IMR-90 (cell line): Measurements from ENCODE around the gene ELMOD3. TPM values are rescaled to one million over a fixed set of nuclear protein-coding genes. Genes with fewer than 3 reads are reported as not detected.
"Not testable (repeated sequence)": the region's sequence is repeated elsewhere in the genome, so short reads cannot be mapped to it uniquely, and the experiment has no call there.

ENCODE experiments used
- ATAC-seq: fragments of 200-7000 bp; cut with Tn5 transposase; 2 replicates; pipeline ENCODE4 v1.9.1; 2020; ENCODE audit warnings: low read depth, mild to moderate bottlenecking, moderate library complexity
- BruUV-seq: library from RNA; stranded (reverse); fragments of 400-500 nt; replicated peaks from 2 replicates; lab custom pipeline; 2021; lab: Mats Ljungman, UMichigan
- CTCF ChIA-PET: fragments of 300-600 bp; formaldehyde crosslinking; extraction: SDS; loops from one replicate; lab custom pipeline; 2021; ENCODE audit warnings: antibody characterized with exemption; lab: Yijun Ruan, JAX
- POLR2A ChIA-PET: fragments of 300-600 bp; sonication (Branson Sonifier 250); formaldehyde crosslinking; loops from one replicate; lab custom pipeline; 2022; ENCODE audit warnings: antibody characterized with exemption; ENCODE audit not compliant: unreplicated experiment; lab: Charles Lee
- DNase-seq: peaks from one replicate; pipeline ENCODE4 v3.0.0; 2013
- H2AFZ ChIP-seq: replicated peaks from 2 replicates; pipeline ENCODE3; 2013; ENCODE audit warnings: low read length, mild to moderate bottlenecking; ENCODE audit not compliant: poor library complexity
- H2AK5ac ChIP-seq: 2 replicates; pipeline ENCODE4 v1.6.1; 2013; ENCODE audit warnings: low read depth, low read length, inconsistent platforms
- H2AK9ac ChIP-seq: replicated peaks from 2 replicates; pipeline ENCODE3; 2013; ENCODE audit warnings: mild to moderate bottlenecking, low read depth, low read length, moderate library complexity; ENCODE audit not compliant: poor library complexity
- H2BK120ac ChIP-seq: 2 replicates; pipeline ENCODE4 v1.6.1; 2013; ENCODE audit warnings: low read depth, low read length, inconsistent platforms
- H2BK15ac ChIP-seq: 3 replicates; pipeline ENCODE4 v1.6.1; 2013; ENCODE audit warnings: low read depth, low read length, inconsistent platforms
- H2BK20ac ChIP-seq: 2 replicates; pipeline ENCODE4 v1.6.1; 2013; ENCODE audit warnings: low read depth, mild to moderate bottlenecking, inconsistent platforms, low read length, moderate library complexity
- H2BK5ac ChIP-seq: 2 replicates; pipeline ENCODE4 v1.6.1; 2013; ENCODE audit warnings: mild to moderate bottlenecking, low read depth, low read length, inconsistent platforms; ENCODE audit not compliant: poor library complexity, severe bottlenecking
- H3K14ac ChIP-seq: replicated peaks from 2 replicates; pipeline ENCODE4 v1.6.1; 2013; ENCODE audit warnings: low read depth, low read length, inconsistent platforms
- H3K18ac ChIP-seq: 2 replicates; pipeline ENCODE4 v1.6.1; 2013; ENCODE audit warnings: low read depth, low read length, control low read depth
- H3K23ac ChIP-seq: 2 replicates; pipeline ENCODE4 v1.6.1; 2013; ENCODE audit warnings: low read depth, low read length, inconsistent platforms
- H3K27ac ChIP-seq: 2 replicates; pipeline ENCODE4 v1.5.1; 2013; ENCODE audit warnings: mild to moderate bottlenecking, control low read depth, low read length; ENCODE audit not compliant: insufficient read depth
- H3K27me3 ChIP-seq: 2 replicates; pipeline ENCODE4 v1.6.1; 2013; ENCODE audit warnings: low read length; ENCODE audit not compliant: control insufficient read depth, insufficient read depth
- H3K36me3 ChIP-seq: 2 replicates; pipeline ENCODE4 v1.6.1; 2013; ENCODE audit warnings: low read length, mixed read lengths; ENCODE audit not compliant: control insufficient read depth, insufficient read depth
- H3K4ac ChIP-seq: 2 replicates; pipeline ENCODE4 v1.6.1; 2013; ENCODE audit warnings: low read depth, low read length, inconsistent platforms
- H3K4me1 ChIP-seq: 2 replicates; pipeline ENCODE4 v1.6.1; 2013; ENCODE audit warnings: low read length, mixed read lengths; ENCODE audit not compliant: control insufficient read depth, insufficient read depth
- H3K4me2 ChIP-seq: 2 replicates; pipeline ENCODE4 v1.6.1; 2013; ENCODE audit warnings: low read depth, mild to moderate bottlenecking, control low read depth, low read length, moderate library complexity
- H3K4me3 ChIP-seq: 2 replicates; pipeline ENCODE4 v1.5.1; 2013; ENCODE audit warnings: low read depth, mild to moderate bottlenecking, control low read depth, low read length, moderate library complexity; ENCODE audit not compliant: insufficient read depth
- H3K56ac ChIP-seq: 2 replicates; pipeline ENCODE4 v1.6.1; 2013; ENCODE audit warnings: low read length, inconsistent platforms; ENCODE audit not compliant: insufficient read depth; ENCODE audit errors: extremely low read depth
- H3K79me1 ChIP-seq, 2 experiments: 2 replicates each; pipeline ENCODE4 v1.6.1; 2013; ENCODE audit warnings: low read length in 2 of 2, inconsistent platforms in 1 of 2, low read depth in 1 of 2
- H3K9ac ChIP-seq: 2 replicates; pipeline ENCODE4 v1.6.1; 2013; ENCODE audit warnings: low read depth, low read length, control low read depth
- H3K9me1 ChIP-seq: 2 replicates; pipeline ENCODE4 v1.6.1; 2013; ENCODE audit warnings: low read length, inconsistent platforms; ENCODE audit not compliant: insufficient read depth
- H3K9me3 ChIP-seq: 2 replicates; pipeline ENCODE4 v1.6.1; 2013; ENCODE audit warnings: low read length; ENCODE audit not compliant: control insufficient read depth, insufficient read depth
- H4K20me1 ChIP-seq: 2 replicates; pipeline ENCODE4 v1.6.1; 2013; ENCODE audit warnings: low read length, inconsistent platforms; ENCODE audit not compliant: insufficient read depth
- H4K5ac ChIP-seq: 2 replicates; pipeline ENCODE4 v1.6.1; 2013; ENCODE audit warnings: mild to moderate bottlenecking, low read depth, low read length, control low read depth
- H4K8ac ChIP-seq, 2 experiments: 2 replicates each; pipeline ENCODE4 v1.6.1; 2013; ENCODE audit warnings: low read depth in 2 of 2, low read length in 2 of 2, control low read depth in 1 of 2, inconsistent platforms in 1 of 2
- H4K91ac ChIP-seq: 2 replicates; pipeline ENCODE4 v1.6.1; 2013; ENCODE audit warnings: low read depth, low read length, inconsistent platforms; ENCODE audit not compliant: insufficient read depth
- CHD1 ChIP-seq: IDR thresholded peaks from 2 replicates; pipeline ENCODE4 v1.6.1; 2012; ENCODE audit warnings: low read depth, low read length, improper control_type of control experiment
- RCOR1 ChIP-seq: IDR thresholded peaks from 2 replicates; pipeline ENCODE4 v1.6.1; 2012; ENCODE audit warnings: mild to moderate bottlenecking, low read length, improper control_type of control experiment; ENCODE audit not compliant: insufficient replicate concordance
- RFX5 ChIP-seq: IDR thresholded peaks from 2 replicates; pipeline ENCODE4 v1.8.0; 2012; ENCODE audit warnings: low read depth, mild to moderate bottlenecking, low read length, moderate library complexity
- WGBS, 2 experiments: methylation state at CpG; one replicate each; pipeline versions ENCODE4 v1.1.5 to v1.1.7; 2013; ENCODE audit warnings: missing lambda C conversion rate in 2 of 2; ENCODE audit not compliant: insufficient read length in 1 of 2; ENCODE audit errors: extremely low coverage in 2 of 2; 5-methylcytosine and 5-hydroxymethylcytosine counted together
- dilution Hi-C: fragments of 300-500 bp; cut with HindIII; formaldehyde crosslinking; loops from one replicate; pipeline ENCODE4 v1.14.3; 2018; ENCODE audit warnings: low sequenced_read_pairs; ENCODE audit not compliant: unreplicated experiment
- in situ Hi-C: fragments of 300-500 bp; cut with MboI; formaldehyde crosslinking; loops from 3 replicates; pipeline ENCODE4 v1.14.3; 2019; ENCODE audit warnings: low sequenced_read_pairs, inconsistent platforms, mixed read lengths
- intact Hi-C: fragments of 100-400 bp; cut with micrococcal nuclease; formaldehyde crosslinking; loops from 2 replicates; pipeline ENCODE4 v1.10.0; 2022
- polyA plus RNA-seq, 3 experiments: library from polyadenylated mRNA; depleted of rRNA; stranded (reverse); fragments of >200 nt; gene quantifications; 2 replicates each; pipeline ENCODE4 v1.2.3, GENCODE V29; 2012; ENCODE audit warnings: low replicate concordance in 1 of 3
- total RNA-seq: library from RNA; depleted of rRNA; stranded (reverse); fragments of >200 nt; gene quantifications from 2 replicates; pipeline ENCODE4 v1.2.3, GENCODE V29; 2012
- TF ChIP-seq, protein P1 (sequence below): fragments of 150-350 bp; IDR thresholded peaks from 2 replicates; pipeline ENCODE4 v1.6.1; 2016; ENCODE audit warnings: low read depth, mild to moderate bottlenecking, low read length, moderate library complexity, borderline replicate concordance

The ELMOD3 gene
- total and polyA plus RNA-seq, 2 of the 4 experiments (the other 2 are of a cell fraction): 13.1 to 20.7 TPM

DNA sequence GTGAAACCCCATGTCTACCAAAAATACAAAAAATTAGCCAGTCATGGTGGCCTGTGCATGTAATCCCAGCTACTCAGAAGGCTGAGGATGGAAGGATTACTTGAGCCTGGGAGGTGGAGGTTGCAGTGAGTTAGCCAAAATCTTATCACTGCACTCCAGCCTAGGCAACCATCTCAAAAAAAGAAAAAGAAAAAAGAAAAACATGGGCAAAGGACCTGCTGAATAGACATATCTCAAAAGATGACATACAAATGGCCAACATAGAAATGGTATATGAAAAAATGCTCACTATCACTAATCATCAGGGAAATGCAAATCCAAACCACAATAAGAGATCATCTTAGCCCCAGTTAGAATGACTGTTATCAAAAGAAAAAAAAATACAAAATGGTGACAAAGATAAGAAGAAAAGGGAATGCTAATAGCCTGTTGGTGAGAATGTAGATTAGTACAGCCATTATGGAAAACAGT, 25.4 kb upstream of the ELMOD3 start:
- in situ Hi-C loops: no loop called here
- intact Hi-C loops: loop anchor here (5.0 kb wide), 1 partner anchor 223 kb away; no protein-coding TSS in a partner anchor
- no peak overlapping the region for H4K91ac ChIP-seq
- peak overlapping the region; percentile 27 to 33; a peak in 1 of 4 replicates for H4K8ac ChIP-seq
- H3K9me1 ChIP-seq: peaks cover 3% of the 10 kb centered on the region; the same call in 1 of the 2 replicates
- H3K36me3 ChIP-seq: peaks cover 22% of the 10 kb centered on the region
- H3K4me1 ChIP-seq: peaks cover 5% of the 10 kb centered on the region
- H3K79me1 ChIP-seq: peaks cover 3 to 42% of the 10 kb centered on the region in 2 experiments
- no peak overlapping the region for H3K56ac ChIP-seq
- H3K9me3 ChIP-seq: no peaks in the 10 kb centered on the region
- H3K4ac ChIP-seq: no peak overlapping the region
- H4K5ac ChIP-seq: no peak overlapping the region
- H2AFZ ChIP-seq: no peak overlapping the region
- H3K14ac ChIP-seq: no peak overlapping the region
- no peak overlapping the region for H3K4me2 ChIP-seq
- H4K20me1 ChIP-seq: peaks cover 29% of the 10 kb centered on the region
- no peak overlapping the region for H2AK9ac ChIP-seq
- ChIA-PET CTCF (interaction anchor here (0.6 kb wide), 1 partner anchor 554 kb away, joined by 3 read pairs; no protein-coding TSS in a partner anchor), POLR2A (no interaction called here)
- no peak overlapping the region for H3K9ac ChIP-seq
- no peak overlapping the region for H3K27ac ChIP-seq
- no peak for ATAC-seq
- no peak overlapping the region for H2AK5ac ChIP-seq
- no peak for DNase-seq
- no peak overlapping the region for H3K4me3 ChIP-seq
- H2BK120ac ChIP-seq: no peak overlapping the region
- no peak overlapping the region for H3K18ac ChIP-seq
- no TSS peak for BruUV-seq
- H2BK15ac ChIP-seq: no peak overlapping the region
- H2BK5ac ChIP-seq: no peak overlapping the region
- no peaks in the 10 kb centered on the region for H3K27me3 ChIP-seq
- TF ChIP-seq RCOR1 (no peak), RFX5 (no peak), CHD1 (no peak)
- TF ChIP-seq, protein P1, sequence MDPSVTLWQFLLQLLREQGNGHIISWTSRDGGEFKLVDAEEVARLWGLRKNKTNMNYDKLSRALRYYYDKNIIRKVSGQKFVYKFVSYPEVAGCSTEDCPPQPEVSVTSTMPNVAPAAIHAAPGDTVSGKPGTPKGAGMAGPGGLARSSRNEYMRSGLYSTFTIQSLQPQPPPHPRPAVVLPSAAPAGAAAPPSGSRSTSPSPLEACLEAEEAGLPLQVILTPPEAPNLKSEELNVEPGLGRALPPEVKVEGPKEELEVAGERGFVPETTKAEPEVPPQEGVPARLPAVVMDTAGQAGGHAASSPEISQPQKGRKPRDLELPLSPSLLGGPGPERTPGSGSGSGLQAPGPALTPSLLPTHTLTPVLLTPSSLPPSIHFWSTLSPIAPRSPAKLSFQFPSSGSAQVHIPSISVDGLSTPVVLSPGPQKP: no peak
- H2BK20ac ChIP-seq: no peak overlapping the region
- dilution Hi-C loops: no loop called here
- no peak overlapping the region for H3K23ac ChIP-seq

DNA sequence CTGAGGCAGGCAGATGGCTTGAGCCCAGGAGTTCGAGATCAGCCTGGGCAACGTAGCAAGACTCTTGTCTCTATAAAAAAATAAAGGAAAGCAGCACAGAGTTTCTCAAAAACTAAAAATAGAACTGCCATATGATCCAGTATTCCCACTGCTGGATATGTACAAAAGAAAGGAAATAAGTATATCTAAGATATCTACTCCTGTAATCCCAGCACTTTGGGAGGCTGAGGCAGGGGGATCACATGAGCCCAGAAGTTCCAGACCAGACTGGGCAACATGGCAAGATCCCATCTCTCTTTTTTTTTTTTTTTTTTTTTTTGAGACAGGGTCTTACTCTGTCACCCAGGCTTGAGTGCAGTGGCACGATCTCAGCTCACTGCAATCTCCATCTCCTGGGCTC, 24.9 kb upstream of the ELMOD3 start:
- H3K36me3 ChIP-seq: peaks cover 17% of the 10 kb centered on the region
- H3K27ac ChIP-seq, H4K8ac ChIP-seq, BruUV-seq, H3K4ac ChIP-seq, POLR2A ChIA-PET, H3K4me3 ChIP-seq, H4K91ac ChIP-seq, DNase-seq, ATAC-seq, H4K5ac ChIP-seq, H3K14ac ChIP-seq, H3K4me1 ChIP-seq, H3K9me3 ChIP-seq, H3K9ac ChIP-seq, H3K18ac ChIP-seq, H3K9me1 ChIP-seq, H3K56ac ChIP-seq, dilution Hi-C loops, H2BK20ac ChIP-seq, H2AFZ ChIP-seq, H3K27me3 ChIP-seq, H2AK5ac ChIP-seq, H2BK120ac ChIP-seq, H2AK9ac ChIP-seq, CTCF ChIA-PET, H3K23ac ChIP-seq, H2BK15ac ChIP-seq, H3K4me2 ChIP-seq, H2BK5ac ChIP-seq, in situ Hi-C loops: not testable (repeated sequence)
- H3K79me1 ChIP-seq: peaks cover 1 to 37% of the 10 kb centered on the region in 2 experiments
- WGBS, 2 experiments: no CpG with 5 or more reads among the region's 3 CpGs
- intact Hi-C loops: loop anchor here (5.0 kb wide), 1 partner anchor 223 kb away; no protein-coding TSS in a partner anchor
- peaks cover 26% of the 10 kb centered on the region for H4K20me1 ChIP-seq
